IMR-90 (cell line): Measurements from ENCODE around the gene DIP2C. TPM values are rescaled to one million over a fixed set of nuclear protein-coding genes. Genes with fewer than 3 reads are reported as not detected.
A peak's percentile ranks its signal among the peaks of the same experiment; 100 is the strongest.

Source experiments
- ATAC-seq: fragments of 200-7000 bp; cut with Tn5 transposase; 2 replicates; pipeline ENCODE4 v1.9.1; 2020; ENCODE audit warnings: low read depth, mild to moderate bottlenecking, moderate library complexity
- BruUV-seq: library from RNA; stranded (reverse); fragments of 400-500 nt; replicated peaks from 2 replicates; lab custom pipeline; 2021; lab: Mats Ljungman, UMichigan
- CTCF ChIA-PET: fragments of 300-600 bp; formaldehyde crosslinking; extraction: SDS; loops from one replicate; lab custom pipeline; 2021; ENCODE audit warnings: antibody characterized with exemption; lab: Yijun Ruan, JAX
- POLR2A ChIA-PET: fragments of 300-600 bp; sonication (Branson Sonifier 250); formaldehyde crosslinking; loops from one replicate; lab custom pipeline; 2022; ENCODE audit warnings: antibody characterized with exemption; ENCODE audit not compliant: unreplicated experiment; lab: Charles Lee
- DNase-seq: peaks from one replicate; pipeline ENCODE4 v3.0.0; 2013
- H2AFZ ChIP-seq: replicated peaks from 2 replicates; pipeline ENCODE3; 2013; ENCODE audit warnings: low read length, mild to moderate bottlenecking; ENCODE audit not compliant: poor library complexity
- H2AK5ac ChIP-seq: 2 replicates; pipeline ENCODE4 v1.6.1; 2013; ENCODE audit warnings: low read depth, low read length, inconsistent platforms
- H2AK9ac ChIP-seq: replicated peaks from 2 replicates; pipeline ENCODE3; 2013; ENCODE audit warnings: mild to moderate bottlenecking, low read depth, low read length, moderate library complexity; ENCODE audit not compliant: poor library complexity
- H2BK120ac ChIP-seq: 2 replicates; pipeline ENCODE4 v1.6.1; 2013; ENCODE audit warnings: low read depth, low read length, inconsistent platforms
- H2BK15ac ChIP-seq: 3 replicates; pipeline ENCODE4 v1.6.1; 2013; ENCODE audit warnings: low read depth, low read length, inconsistent platforms
- H2BK20ac ChIP-seq: 2 replicates; pipeline ENCODE4 v1.6.1; 2013; ENCODE audit warnings: low read depth, mild to moderate bottlenecking, inconsistent platforms, low read length, moderate library complexity
- H2BK5ac ChIP-seq: 2 replicates; pipeline ENCODE4 v1.6.1; 2013; ENCODE audit warnings: mild to moderate bottlenecking, low read depth, low read length, inconsistent platforms; ENCODE audit not compliant: poor library complexity, severe bottlenecking
- H3K14ac ChIP-seq: replicated peaks from 2 replicates; pipeline ENCODE4 v1.6.1; 2013; ENCODE audit warnings: low read depth, low read length, inconsistent platforms
- H3K18ac ChIP-seq: 2 replicates; pipeline ENCODE4 v1.6.1; 2013; ENCODE audit warnings: low read depth, low read length, control low read depth
- H3K23ac ChIP-seq: 2 replicates; pipeline ENCODE4 v1.6.1; 2013; ENCODE audit warnings: low read depth, low read length, inconsistent platforms
- H3K27ac ChIP-seq: 2 replicates; pipeline ENCODE4 v1.5.1; 2013; ENCODE audit warnings: mild to moderate bottlenecking, control low read depth, low read length; ENCODE audit not compliant: insufficient read depth
- H3K27me3 ChIP-seq: 2 replicates; pipeline ENCODE4 v1.6.1; 2013; ENCODE audit warnings: low read length; ENCODE audit not compliant: control insufficient read depth, insufficient read depth
- H3K36me3 ChIP-seq: 2 replicates; pipeline ENCODE4 v1.6.1; 2013; ENCODE audit warnings: low read length, mixed read lengths; ENCODE audit not compliant: control insufficient read depth, insufficient read depth
- H3K4ac ChIP-seq: 2 replicates; pipeline ENCODE4 v1.6.1; 2013; ENCODE audit warnings: low read depth, low read length, inconsistent platforms
- H3K4me1 ChIP-seq: 2 replicates; pipeline ENCODE4 v1.6.1; 2013; ENCODE audit warnings: low read length, mixed read lengths; ENCODE audit not compliant: control insufficient read depth, insufficient read depth
- H3K4me2 ChIP-seq: 2 replicates; pipeline ENCODE4 v1.6.1; 2013; ENCODE audit warnings: low read depth, mild to moderate bottlenecking, control low read depth, low read length, moderate library complexity
- H3K4me3 ChIP-seq: 2 replicates; pipeline ENCODE4 v1.5.1; 2013; ENCODE audit warnings: low read depth, mild to moderate bottlenecking, control low read depth, low read length, moderate library complexity; ENCODE audit not compliant: insufficient read depth
- H3K56ac ChIP-seq: 2 replicates; pipeline ENCODE4 v1.6.1; 2013; ENCODE audit warnings: low read length, inconsistent platforms; ENCODE audit not compliant: insufficient read depth; ENCODE audit errors: extremely low read depth
- H3K79me1 ChIP-seq, 2 experiments: 2 replicates each; pipeline ENCODE4 v1.6.1; 2013; ENCODE audit warnings: low read length in 2 of 2, inconsistent platforms in 1 of 2, low read depth in 1 of 2
- H3K9ac ChIP-seq: 2 replicates; pipeline ENCODE4 v1.6.1; 2013; ENCODE audit warnings: low read depth, low read length, control low read depth
- H3K9me1 ChIP-seq: 2 replicates; pipeline ENCODE4 v1.6.1; 2013; ENCODE audit warnings: low read length, inconsistent platforms; ENCODE audit not compliant: insufficient read depth
- H3K9me3 ChIP-seq: 2 replicates; pipeline ENCODE4 v1.6.1; 2013; ENCODE audit warnings: low read length; ENCODE audit not compliant: control insufficient read depth, insufficient read depth
- H4K20me1 ChIP-seq: 2 replicates; pipeline ENCODE4 v1.6.1; 2013; ENCODE audit warnings: low read length, inconsistent platforms; ENCODE audit not compliant: insufficient read depth
- H4K5ac ChIP-seq: 2 replicates; pipeline ENCODE4 v1.6.1; 2013; ENCODE audit warnings: mild to moderate bottlenecking, low read depth, low read length, control low read depth
- H4K8ac ChIP-seq, 2 experiments: 2 replicates each; pipeline ENCODE4 v1.6.1; 2013; ENCODE audit warnings: low read depth in 2 of 2, low read length in 2 of 2, control low read depth in 1 of 2, inconsistent platforms in 1 of 2
- H4K91ac ChIP-seq: 2 replicates; pipeline ENCODE4 v1.6.1; 2013; ENCODE audit warnings: low read depth, low read length, inconsistent platforms; ENCODE audit not compliant: insufficient read depth
- BHLHE40 ChIP-seq: fragments of 150-350 bp; IDR thresholded peaks from 2 replicates; pipeline ENCODE4 v1.6.1; 2016; ENCODE audit warnings: mild to moderate bottlenecking, low read depth, low read length
- CEBPB ChIP-seq: IDR thresholded peaks from 2 replicates; pipeline ENCODE4 v1.6.1; 2012; ENCODE audit warnings: low read depth, low read length, improper control_type of control experiment
- CHD1 ChIP-seq: IDR thresholded peaks from 2 replicates; pipeline ENCODE4 v1.6.1; 2012; ENCODE audit warnings: low read depth, low read length, improper control_type of control experiment
- CTCF ChIP-seq: conservative IDR thresholded peaks from 2 replicates; pipeline ENCODE4 v1.5.1; 2012; ENCODE audit warnings: mild to moderate bottlenecking, low read depth, low read length, improper control_type of control experiment
- MXI1 ChIP-seq: IDR thresholded peaks from 2 replicates; pipeline ENCODE4 v1.6.1; 2012; ENCODE audit warnings: low read depth, mild to moderate bottlenecking, low read length, moderate library complexity, borderline replicate concordance
- NFE2L2 ChIP-seq: fragments of 150-350 bp; IDR thresholded peaks from 2 replicates; pipeline ENCODE4 v1.6.1; 2016; ENCODE audit warnings: low read depth, mild to moderate bottlenecking, low read length
- POLR2A ChIP-seq: IDR thresholded peaks from 2 replicates; pipeline ENCODE4 v1.6.1; 2012; ENCODE audit warnings: mild to moderate bottlenecking, low read depth, low read length
- RCOR1 ChIP-seq: IDR thresholded peaks from 2 replicates; pipeline ENCODE4 v1.6.1; 2012; ENCODE audit warnings: mild to moderate bottlenecking, low read length, improper control_type of control experiment; ENCODE audit not compliant: insufficient replicate concordance
- RFX5 ChIP-seq: IDR thresholded peaks from 2 replicates; pipeline ENCODE4 v1.8.0; 2012; ENCODE audit warnings: low read depth, mild to moderate bottlenecking, low read length, moderate library complexity
- USF2 ChIP-seq: fragments of 150-350 bp; IDR thresholded peaks from 2 replicates; pipeline ENCODE4 v1.6.1; 2017; ENCODE audit warnings: mild to moderate bottlenecking, antibody characterized with exemption, low read length, low read depth
- WGBS, 2 experiments: methylation state at CpG; one replicate each; pipeline versions ENCODE4 v1.1.5 to v1.1.7; 2013; ENCODE audit warnings: missing lambda C conversion rate in 2 of 2; ENCODE audit not compliant: insufficient read length in 1 of 2; ENCODE audit errors: extremely low coverage in 2 of 2; 5-methylcytosine and 5-hydroxymethylcytosine counted together
- dilution Hi-C: fragments of 300-500 bp; cut with HindIII; formaldehyde crosslinking; loops from one replicate; pipeline ENCODE4 v1.14.3; 2018; ENCODE audit warnings: low sequenced_read_pairs; ENCODE audit not compliant: unreplicated experiment
- in situ Hi-C: fragments of 300-500 bp; cut with MboI; formaldehyde crosslinking; loops from 3 replicates; pipeline ENCODE4 v1.14.3; 2019; ENCODE audit warnings: low sequenced_read_pairs, inconsistent platforms, mixed read lengths
- intact Hi-C: fragments of 100-400 bp; cut with micrococcal nuclease; formaldehyde crosslinking; loops from 2 replicates; pipeline ENCODE4 v1.10.0; 2022
- polyA plus RNA-seq, 3 experiments: library from polyadenylated mRNA; depleted of rRNA; stranded (reverse); fragments of >200 nt; gene quantifications; 2 replicates each; pipeline ENCODE4 v1.2.3, GENCODE V29; 2012; ENCODE audit warnings: low replicate concordance in 1 of 3
- total RNA-seq: library from RNA; depleted of rRNA; stranded (reverse); fragments of >200 nt; gene quantifications from 2 replicates; pipeline ENCODE4 v1.2.3, GENCODE V29; 2012

DIP2C gene
- total and polyA plus RNA-seq, 2 of the 4 experiments (the other 2 are of a cell fraction), result 8.6 to 17.3 TPM

- Histone ChIP-seq H3K79me1 (peaks cover 0 to 8% of the 10 kb centered on the region in 2 experiments; a peak in 1 of 4 replicates), H2AK5ac (no peak overlapping the region), H3K4me3 (no peak overlapping the region), H2BK15ac (no peak overlapping the region), H4K5ac (no peak overlapping the region), H3K4me2 (no peak overlapping the region), H3K18ac (no peak overlapping the region), H4K8ac (no peak overlapping the region), H2BK120ac (no peak overlapping the region), H3K56ac (no peak overlapping the region), H3K4ac (no peak overlapping the region), H2BK5ac (no peak overlapping the region), H2AFZ (no peak overlapping the region), H2BK20ac (no peak overlapping the region), H3K36me3 (peaks cover 29% of the 10 kb centered on the region), H3K4me1 (no peaks in the 10 kb centered on the region), H3K9me3 (no peaks in the 10 kb centered on the region), H4K20me1 (no peaks in the 10 kb centered on the region), H3K9ac (no peak overlapping the region), H3K23ac (no peak overlapping the region), H3K27me3 (no peaks in the 10 kb centered on the region), H4K91ac (no peak overlapping the region), H3K27ac (no peak overlapping the region), H3K14ac (no peak overlapping the region), H2AK9ac (no peak overlapping the region), H3K9me1 (peaks cover 17% of the 10 kb centered on the region)
- DNase-seq (no peak), ATAC-seq (no peak)
- POLR2A ChIA-PET, result interaction anchor here (0.6 kb wide), 1 partner anchor 12 kb away, joined by 5 read pairs; no protein-coding TSS in a partner anchor
- CTCF ChIA-PET, result no interaction called here
- BruUV-seq, result TSS peak; percentile 56
- intact Hi-C loops (no loop called here), in situ Hi-C loops (no loop called here), dilution Hi-C loops (no loop called here)
- WGBS, 2 experiments, result no CpG with 5 or more reads among the region's 2 CpGs
- TF ChIP-seq BHLHE40 (no peak), NFE2L2 (no peak), CTCF (no peak), USF2 (no peak), CEBPB (no peak), RCOR1 (no peak), CHD1 (no peak), RFX5 (no peak), POLR2A (no peak), MXI1 (no peak)
Measured at GRCh38 chr10:274866-275265, 414.6 kb downstream of the DIP2C start.
